Activated naive CD8-positive, alpha-beta T cell treated with anti-CD3 and anti-CD28 coated beads, Interleukin-2, amount 50 U/mL, for 24 hours (primary cell): ENCODE measurements around the gene SMURF1.
"Not testable (repeated sequence)": the region's sequence is repeated elsewhere in the genome, so short reads cannot be mapped to it uniquely, and the experiment has no call there.

ENCODE experiments used
- ATAC-seq: fragments of 150-1000 bp; cut with Tn5 transposase; one replicate; pipeline ENCODE4 v1.10.0; 2021
- DNase-seq: peaks from one replicate; pipeline ENCODE4 v3.0.0; 2021
- H3K27ac Mint-ChIP-seq: one replicate; pipeline ENCODE4 v1.8.0; 2021; ENCODE audit warnings: mild to moderate bottlenecking, mixed read lengths
- H3K27me3 Mint-ChIP-seq: one replicate; pipeline ENCODE4 v1.8.0; 2021; ENCODE audit warnings: mixed read lengths
- H3K36me3 Mint-ChIP-seq: one replicate; pipeline ENCODE4 v1.8.0; 2021; ENCODE audit warnings: low read depth, mixed read lengths
- H3K4me1 Mint-ChIP-seq: one replicate; pipeline ENCODE4 v1.8.0; 2021; ENCODE audit warnings: mixed read lengths
- H3K4me3 Mint-ChIP-seq: one replicate; pipeline ENCODE4 v1.8.0; 2021; ENCODE audit warnings: mild to moderate bottlenecking, moderate library complexity, mixed read lengths
- H3K9me3 Mint-ChIP-seq: one replicate; pipeline ENCODE4 v1.8.0; 2021; ENCODE audit warnings: mixed read lengths

The SMURF1 gene

DNA sequence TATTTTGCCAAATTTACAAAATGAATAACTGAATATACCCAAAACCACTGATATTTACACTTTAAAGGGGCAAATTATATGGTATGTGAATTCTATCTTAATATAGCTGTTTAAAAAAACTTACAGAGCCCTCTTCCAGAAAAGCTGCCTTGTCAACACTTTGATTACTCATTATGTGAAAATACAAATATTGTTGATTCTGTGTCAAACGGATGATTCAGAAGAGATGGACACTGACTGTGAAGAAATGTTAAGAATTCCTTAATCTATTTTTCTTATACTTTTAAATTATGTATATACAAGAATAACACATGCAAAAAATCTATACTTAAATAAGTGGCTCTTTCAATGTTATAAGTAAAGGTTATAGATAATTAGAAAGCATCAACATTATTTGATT, 41.5 kb downstream of the SMURF1 start:
- ATAC-seq (no peak), DNase-seq (no peak)
- H3K4me1 Mint-ChIP-seq: peaks cover 32% of the 10 kb centered on the region

DNA sequence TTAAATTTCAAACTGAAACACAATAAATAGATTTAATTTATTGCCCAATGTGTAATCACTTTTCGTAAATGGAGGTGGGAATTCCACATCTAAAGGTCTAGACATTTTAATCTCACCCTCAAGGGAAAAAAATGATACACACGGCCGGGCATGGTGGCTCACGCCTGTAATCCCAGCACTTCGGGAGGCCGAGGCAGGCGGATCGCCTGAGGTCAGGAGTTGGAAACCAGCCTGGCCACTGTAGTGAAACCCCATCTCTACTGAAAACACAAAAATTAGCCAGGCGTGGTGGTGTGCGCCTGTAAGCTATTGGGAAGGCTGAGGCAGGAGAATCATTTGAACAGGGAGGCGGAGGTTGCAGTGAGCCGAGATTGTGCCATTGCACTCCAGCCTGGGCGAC, 42.4 kb downstream of the SMURF1 start:
- ATAC-seq, H3K4me3 Mint-ChIP-seq, H3K27me3 Mint-ChIP-seq, H3K27ac Mint-ChIP-seq, DNase-seq: not testable (repeated sequence)
- peaks cover 30% of the 10 kb centered on the region for H3K36me3 Mint-ChIP-seq
- H3K9me3 Mint-ChIP-seq: peaks cover 21% of the 10 kb centered on the region
- peaks cover 28% of the 10 kb centered on the region for H3K4me1 Mint-ChIP-seq

More for the DNA sequence above, 41.5 kb downstream of the SMURF1 start:
- H3K27me3 Mint-ChIP-seq: no peaks in the 10 kb centered on the region
- no peak overlapping the region for H3K27ac Mint-ChIP-seq
- H3K36me3 Mint-ChIP-seq: peaks cover 27% of the 10 kb centered on the region
- no peak overlapping the region for H3K4me3 Mint-ChIP-seq
- peaks cover 21% of the 10 kb centered on the region for H3K9me3 Mint-ChIP-seq

DNA sequence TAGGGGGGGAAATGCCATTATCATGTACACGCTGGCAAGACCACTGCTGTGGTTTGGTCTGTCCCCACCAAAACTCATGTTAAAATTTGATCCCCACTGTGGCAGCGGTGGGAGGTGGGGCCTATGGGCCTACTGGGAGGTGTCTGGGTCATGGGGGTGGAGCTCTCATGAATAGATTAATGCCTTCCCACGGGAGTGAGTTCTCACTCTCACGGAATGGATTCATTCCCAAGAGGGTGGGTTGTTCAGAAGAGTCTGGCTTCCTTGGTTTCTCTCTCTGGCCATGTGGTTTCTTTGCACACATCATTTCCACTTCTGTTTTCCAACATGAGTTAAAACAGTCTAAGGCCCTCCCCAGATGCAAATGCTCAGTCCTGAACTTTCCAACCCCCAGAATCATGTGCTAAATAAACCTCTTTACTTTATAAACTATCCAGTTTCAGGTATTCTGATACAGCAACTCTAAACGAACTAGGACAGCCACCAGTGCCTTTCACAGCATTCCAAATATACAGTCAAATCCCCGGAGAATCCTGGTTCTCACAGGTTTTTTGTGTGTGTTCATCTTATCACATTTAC, 44.3 kb downstream of the SMURF1 start:
- H3K36me3 Mint-ChIP-seq: peaks cover 30% of the 10 kb centered on the region
- ATAC-seq: no peak
- no peak for DNase-seq
- H3K4me1 Mint-ChIP-seq: peaks cover 34% of the 10 kb centered on the region
- H3K27ac Mint-ChIP-seq: no peak overlapping the region
- H3K9me3 Mint-ChIP-seq: peaks cover 21% of the 10 kb centered on the region
- H3K4me3 Mint-ChIP-seq: no peak overlapping the region
- H3K27me3 Mint-ChIP-seq: no peaks in the 10 kb centered on the region

DNA sequence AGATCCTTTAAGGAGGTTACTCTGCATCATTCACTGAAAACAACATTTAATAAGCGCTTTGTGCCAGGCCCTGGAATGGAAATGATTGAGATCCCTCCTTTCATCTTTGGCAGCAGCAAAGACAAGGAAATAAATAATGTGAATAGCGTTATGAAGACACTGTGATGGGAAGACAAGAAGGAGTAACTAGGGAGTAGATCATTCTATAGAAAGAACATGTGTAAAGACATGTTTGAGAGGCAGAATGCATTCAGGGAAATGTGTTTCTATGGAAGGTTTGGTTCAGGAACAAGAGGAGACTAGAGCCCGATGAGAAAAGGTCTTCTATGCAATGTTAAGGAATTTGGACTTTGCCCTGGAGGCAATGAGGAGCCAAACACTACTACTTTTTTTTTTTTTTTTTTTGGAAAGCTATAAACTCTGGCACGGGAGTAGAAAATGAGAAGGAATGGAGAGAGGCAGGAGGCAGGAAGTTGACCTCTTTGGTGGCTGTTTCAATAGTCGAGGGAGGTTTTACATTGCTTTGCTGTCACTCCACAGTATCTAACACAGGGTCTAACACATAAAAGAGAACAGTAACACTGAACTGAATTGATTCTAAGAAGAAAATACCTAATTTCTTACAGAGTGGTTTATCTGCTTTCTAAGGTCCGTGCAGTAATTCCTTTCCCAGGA, 44.9 kb downstream of the SMURF1 start:
- ATAC-seq: no peak
- Mint-ChIP-seq H3K27ac (no peak overlapping the region), H3K9me3 (peaks cover 21% of the 10 kb centered on the region), H3K4me3 (no peak overlapping the region), H3K27me3 (no peaks in the 10 kb centered on the region), H3K36me3 (peaks cover 30% of the 10 kb centered on the region), H3K4me1 (peaks cover 29% of the 10 kb centered on the region)
- DNase-seq: no peak

DNA sequence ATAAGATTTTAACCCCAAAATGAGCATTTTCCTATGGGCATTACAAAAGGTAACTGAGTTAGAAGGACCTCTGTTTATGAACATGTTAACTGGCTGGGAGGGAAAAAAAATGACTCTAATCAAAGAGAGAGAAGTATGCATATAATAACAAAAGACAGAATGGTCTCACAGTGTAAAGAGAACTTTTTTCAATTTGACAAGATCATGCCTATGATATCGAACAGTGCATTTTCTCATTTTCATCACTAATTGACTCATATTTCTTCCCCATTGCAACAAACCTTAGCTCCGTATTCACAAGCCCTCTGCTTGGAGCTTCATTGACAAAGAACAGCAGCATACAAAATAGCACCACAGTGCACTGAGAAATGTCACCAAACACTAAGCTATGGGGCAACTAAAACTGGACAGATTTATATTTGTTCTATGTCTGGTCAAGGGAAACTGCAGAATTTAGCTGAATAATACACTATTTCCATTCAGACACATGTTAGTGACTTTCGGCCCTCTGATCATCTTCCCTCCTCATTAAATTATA, 45.6 kb downstream of the SMURF1 start:
- H3K4me1 Mint-ChIP-seq: peaks cover 23% of the 10 kb centered on the region
- H3K27me3 Mint-ChIP-seq: no peaks in the 10 kb centered on the region
- H3K9me3 Mint-ChIP-seq: peaks cover 21% of the 10 kb centered on the region
- H3K36me3 Mint-ChIP-seq: peaks cover 30% of the 10 kb centered on the region
- H3K27ac Mint-ChIP-seq: no peak overlapping the region
- H3K4me3 Mint-ChIP-seq: no peak overlapping the region
- DNase-seq: no peak
- no peak for ATAC-seq

DNA sequence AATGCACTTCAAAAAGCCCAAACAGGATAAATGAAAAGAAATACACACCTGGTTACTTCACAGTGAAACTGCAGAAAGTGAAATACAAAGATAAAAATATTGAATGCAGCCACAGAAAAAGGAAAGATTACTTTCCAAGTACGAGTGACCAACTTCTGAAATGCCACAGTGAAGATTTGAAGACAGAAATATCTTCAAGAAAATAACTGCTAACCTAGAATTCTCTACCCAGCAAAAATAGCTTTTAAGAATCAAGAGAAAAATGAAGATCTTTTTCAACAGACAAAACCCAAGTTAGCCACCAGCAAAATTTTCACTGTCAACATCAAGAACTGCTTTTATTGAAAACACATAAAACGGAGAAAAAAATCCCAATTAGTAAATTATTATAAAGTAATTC, 46.2 kb downstream of the SMURF1 start:
- peaks cover 16% of the 10 kb centered on the region for H3K4me1 Mint-ChIP-seq
- no peak overlapping the region for H3K27ac Mint-ChIP-seq
- H3K27me3 Mint-ChIP-seq: no peaks in the 10 kb centered on the region
- DNase-seq (no peak), ATAC-seq (no peak)
- peaks cover 30% of the 10 kb centered on the region for H3K36me3 Mint-ChIP-seq
- H3K9me3 Mint-ChIP-seq: peaks cover 21% of the 10 kb centered on the region
- no peak overlapping the region for H3K4me3 Mint-ChIP-seq

DNA sequence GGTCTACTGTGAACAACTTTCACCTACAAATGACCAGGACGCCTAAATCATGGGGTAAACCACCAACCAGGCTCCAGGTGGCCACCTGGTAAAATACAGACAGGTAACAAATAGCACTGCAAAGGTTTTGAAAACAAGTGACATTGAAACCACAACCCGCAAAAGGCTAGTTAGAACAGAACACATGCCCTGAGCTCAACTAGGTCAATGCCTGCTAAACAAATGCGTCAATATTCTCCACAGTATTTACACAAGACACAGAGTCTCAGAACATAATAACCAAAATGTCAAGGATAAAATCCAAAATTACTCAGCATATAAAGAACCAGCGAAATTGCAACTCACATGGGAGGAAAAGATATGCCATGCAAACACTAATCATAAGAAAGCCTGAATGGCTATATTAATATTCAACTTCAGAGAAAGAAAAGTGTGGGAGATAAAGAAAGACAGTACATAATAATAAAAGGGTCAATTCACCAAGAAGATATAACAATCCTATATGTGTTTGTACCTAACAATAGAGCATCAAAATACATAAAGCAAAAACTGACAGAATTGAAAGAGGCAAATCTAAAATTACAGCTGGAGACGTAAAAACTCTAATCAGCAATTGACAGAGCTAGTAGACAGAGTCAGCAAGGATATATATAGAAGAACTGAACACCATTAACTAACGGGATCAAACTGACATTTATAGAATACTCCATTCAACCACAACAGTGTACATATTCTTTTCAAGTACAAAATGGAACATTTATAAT, 47.6 kb downstream of the SMURF1 start:
- Mint-ChIP-seq H3K27ac (no peak overlapping the region), H3K36me3 (peaks cover 32% of the 10 kb centered on the region), H3K4me3 (no peak overlapping the region), H3K27me3 (no peaks in the 10 kb centered on the region), H3K9me3 (peaks cover 21% of the 10 kb centered on the region), H3K4me1 (peaks cover 15% of the 10 kb centered on the region)
- DNase-seq (no peak), ATAC-seq (no peak)

DNA sequence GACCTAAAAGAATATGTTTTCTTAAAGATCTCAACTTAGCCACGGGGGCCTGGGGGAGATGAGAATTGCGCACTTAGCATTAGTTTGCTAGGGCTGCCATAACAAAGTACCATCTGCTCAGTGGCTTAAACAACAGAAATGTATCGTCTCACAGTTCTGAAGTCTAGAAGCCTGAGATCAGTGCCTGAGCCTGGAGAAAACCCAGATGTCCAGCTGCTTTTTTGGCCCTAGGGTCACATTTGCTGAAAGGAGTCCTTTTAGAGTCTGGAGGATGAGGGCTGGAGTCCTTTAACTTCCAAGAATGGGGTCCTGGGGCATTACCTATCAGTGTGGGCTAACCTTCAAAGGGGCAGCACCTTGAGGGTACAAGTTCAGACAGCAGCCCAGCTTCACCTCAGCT, 48.2 kb downstream of the SMURF1 start:
- Mint-ChIP-seq H3K4me1 (peaks cover 14% of the 10 kb centered on the region), H3K27ac (no peak overlapping the region), H3K27me3 (no peaks in the 10 kb centered on the region), H3K9me3 (peaks cover 21% of the 10 kb centered on the region), H3K4me3 (no peak overlapping the region), H3K36me3 (peaks cover 30% of the 10 kb centered on the region)
- ATAC-seq (no peak), DNase-seq (no peak)

DNA sequence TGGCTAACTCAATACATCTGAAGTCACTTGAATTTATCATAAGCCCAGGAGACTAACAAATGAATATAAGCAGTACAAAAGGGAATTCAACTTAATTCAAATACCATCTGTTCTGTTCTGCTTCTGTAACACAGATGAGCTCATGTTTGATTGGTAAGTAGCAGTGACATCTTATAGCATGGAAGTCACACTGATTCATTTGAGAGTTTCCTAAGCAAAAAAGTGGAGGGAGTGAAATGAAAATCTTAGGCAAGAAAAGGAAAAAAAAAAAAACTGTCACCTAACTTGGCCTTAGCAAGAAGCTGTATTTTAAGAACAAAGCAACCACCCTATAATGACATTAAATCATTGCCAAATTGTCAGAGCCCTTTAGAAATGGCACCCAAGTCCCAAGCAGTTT, 49.5 kb downstream of the SMURF1 start:
- no peak for DNase-seq
- peaks cover 20% of the 10 kb centered on the region for H3K36me3 Mint-ChIP-seq
- no peak overlapping the region for H3K27ac Mint-ChIP-seq
- H3K27me3 Mint-ChIP-seq: no peaks in the 10 kb centered on the region
- no peak overlapping the region for H3K4me3 Mint-ChIP-seq
- peaks cover 9% of the 10 kb centered on the region for H3K4me1 Mint-ChIP-seq
- ATAC-seq: no peak
- H3K9me3 Mint-ChIP-seq: peaks cover 12% of the 10 kb centered on the region

DNA sequence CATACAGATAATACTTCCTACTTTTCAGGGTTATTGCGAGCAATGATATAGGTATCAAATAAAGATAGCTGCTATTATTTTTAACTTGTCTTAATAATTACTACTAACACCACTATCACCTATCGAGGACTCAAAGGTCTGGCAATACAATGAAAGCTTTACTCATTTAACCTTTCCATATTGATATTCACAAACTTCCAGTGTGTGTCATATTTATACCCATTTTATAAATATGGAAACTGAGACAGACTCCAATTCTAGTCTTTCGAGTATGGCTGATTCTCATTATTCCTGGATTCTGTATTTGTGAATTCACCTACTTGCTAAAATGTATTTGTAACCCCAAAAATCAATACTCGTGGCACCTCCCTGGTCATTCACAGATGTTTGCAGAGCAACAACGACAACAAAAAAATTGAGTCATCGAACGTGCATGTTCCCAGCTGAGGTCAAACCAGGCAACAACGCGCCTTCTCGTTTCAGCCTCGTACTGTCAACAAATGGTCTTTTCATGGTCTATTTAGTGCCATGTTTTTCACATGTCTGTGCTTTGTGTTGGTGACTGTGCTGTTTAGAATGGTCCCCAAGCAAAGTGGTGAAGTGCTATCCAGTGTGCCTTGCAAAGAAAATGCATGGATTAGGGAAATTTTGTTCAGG, 51.7 kb downstream of the SMURF1 start:
- H3K36me3 Mint-ChIP-seq: peaks cover 11% of the 10 kb centered on the region
- ATAC-seq (no peak), DNase-seq (no peak)
- no peaks in the 10 kb centered on the region for H3K27me3 Mint-ChIP-seq
- H3K4me1 Mint-ChIP-seq: peaks cover 12% of the 10 kb centered on the region
- no peak overlapping the region for H3K4me3 Mint-ChIP-seq
- no peak overlapping the region for H3K27ac Mint-ChIP-seq
- no peaks in the 10 kb centered on the region for H3K9me3 Mint-ChIP-seq

DNA sequence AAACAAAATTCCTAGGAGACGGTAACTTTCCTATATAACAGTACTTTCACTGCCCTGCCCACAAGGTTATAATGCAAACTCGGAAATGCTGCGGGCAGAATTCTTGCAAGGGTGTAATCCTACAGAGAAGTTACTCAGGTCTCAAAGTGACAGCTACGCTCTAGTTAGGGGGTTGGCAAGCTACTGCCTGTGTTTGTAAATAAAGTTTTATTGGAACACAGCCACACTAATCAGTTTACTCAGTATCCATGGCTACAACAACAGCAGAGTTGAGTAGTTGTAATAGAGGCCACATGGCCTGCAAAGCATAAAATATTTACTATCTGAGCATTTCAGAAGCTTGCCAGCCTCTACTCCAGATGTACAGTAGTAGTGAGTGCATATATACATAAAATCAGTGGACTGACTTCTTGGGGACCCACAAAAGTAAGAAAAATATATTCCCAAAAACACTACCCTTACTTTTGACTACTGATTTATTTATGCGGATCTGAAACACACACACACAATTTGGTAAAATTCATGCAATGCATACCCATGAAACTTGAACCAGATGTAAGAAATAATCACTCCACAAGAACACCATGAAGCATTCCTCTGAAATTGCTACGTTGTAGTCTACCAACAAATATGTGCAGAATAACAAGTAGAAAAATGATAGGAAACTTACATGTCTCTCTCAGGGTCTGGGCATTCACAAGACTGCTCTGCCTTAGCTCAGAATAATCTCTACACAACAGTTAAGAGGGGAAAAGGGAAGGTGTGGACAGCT, 53.0 kb downstream of the SMURF1 start:
- Mint-ChIP-seq H3K27ac (no peak overlapping the region), H3K4me1 (peaks cover 3% of the 10 kb centered on the region), H3K4me3 (no peak overlapping the region), H3K9me3 (no peaks in the 10 kb centered on the region), H3K36me3 (peaks cover 17% of the 10 kb centered on the region), H3K27me3 (no peaks in the 10 kb centered on the region)
- ATAC-seq (no peak), DNase-seq (no peak)

DNA sequence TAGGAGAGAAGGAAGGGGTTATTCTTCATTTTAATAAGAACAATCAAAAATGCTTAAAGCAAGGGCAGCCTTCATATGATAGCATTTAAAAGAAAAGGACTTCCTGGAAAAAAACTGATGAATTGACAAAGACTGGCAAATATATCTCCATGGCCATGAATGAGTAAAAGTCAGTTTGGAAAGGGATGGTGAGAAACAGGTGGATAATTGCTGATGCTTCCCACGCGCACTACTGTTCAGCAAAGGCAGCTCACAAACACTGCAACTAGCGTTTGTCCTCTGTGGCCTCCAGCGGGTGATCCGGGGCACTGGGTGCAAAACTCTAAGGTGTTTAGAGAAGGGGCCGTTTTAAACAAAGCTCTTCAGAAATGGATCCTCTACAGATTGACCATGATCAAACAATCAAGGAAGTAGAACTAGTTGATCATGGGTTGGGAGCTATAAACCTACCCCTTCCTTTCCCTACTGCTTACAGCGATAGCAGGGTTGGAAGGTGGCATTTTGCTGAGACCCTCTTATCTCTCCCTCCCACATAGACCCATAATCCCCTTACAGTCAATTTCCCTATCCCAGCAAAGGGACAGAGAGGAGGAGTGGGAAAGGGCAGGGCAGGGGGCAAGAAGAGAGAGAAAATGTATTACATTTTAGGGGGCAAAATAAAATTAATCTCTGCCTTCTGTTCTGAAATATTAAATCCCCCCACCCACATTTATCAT, 53.8 kb downstream of the SMURF1 start:
- DNase-seq: no peak
- Mint-ChIP-seq H3K4me1 (peaks cover 3% of the 10 kb centered on the region), H3K36me3 (peaks cover 19% of the 10 kb centered on the region), H3K27ac (no peak overlapping the region), H3K27me3 (no peaks in the 10 kb centered on the region), H3K4me3 (no peak overlapping the region), H3K9me3 (no peaks in the 10 kb centered on the region)
- ATAC-seq: no peak

DNA sequence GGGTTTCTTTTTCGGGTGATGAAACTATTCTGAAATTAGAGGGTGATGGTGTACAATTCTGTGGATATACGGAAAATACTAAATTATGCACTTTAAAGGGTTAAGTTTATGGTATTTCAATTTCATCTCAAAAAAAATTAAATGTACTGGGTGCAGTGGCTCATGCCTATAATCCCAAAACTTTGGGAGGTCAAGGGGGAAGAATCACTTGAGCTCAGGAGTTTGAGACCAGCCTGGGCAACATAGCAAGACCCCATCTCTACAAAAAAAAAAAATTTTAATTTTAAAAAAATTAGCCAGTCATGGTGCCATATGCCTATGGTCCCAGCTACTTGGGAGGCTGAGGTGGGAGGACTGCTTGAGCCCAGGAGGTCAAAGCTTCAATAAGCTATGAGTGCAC, 57.0 kb downstream of the SMURF1 start:
- Mint-ChIP-seq H3K27ac (no peak overlapping the region), H3K4me1 (peaks cover 8% of the 10 kb centered on the region), H3K36me3 (peaks cover 18% of the 10 kb centered on the region), H3K27me3 (no peaks in the 10 kb centered on the region), H3K9me3 (no peaks in the 10 kb centered on the region), H3K4me3 (no peak overlapping the region)
- ATAC-seq: no peak
- no peak for DNase-seq
